SK-N-SH (cell line): Measurements from ENCODE around the gene SEC14L1.
A peak's percentile ranks its signal among the peaks of the same experiment; 100 is the strongest.

ENCODE experiments used
- NFIC ChIP-seq: IDR thresholded peaks from 2 replicates; pipeline ENCODE4 v1.4.0; 2012; ENCODE audit warnings: borderline replicate concordance
- RAD21 ChIP-seq: IDR thresholded peaks from 2 replicates; pipeline ENCODE4 v1.6.1; 2012; ENCODE audit warnings: mild to moderate bottlenecking, low read length
- TF ChIP-seq, protein P1 (sequence below): fragments of 200-600 bp; sonication (generic); IDR thresholded peaks from 2 replicates; pipeline ENCODE4 v1.6.1; 2017; ENCODE audit warnings: antibody characterized with exemption, mild to moderate bottlenecking, moderate library complexity

DNA sequence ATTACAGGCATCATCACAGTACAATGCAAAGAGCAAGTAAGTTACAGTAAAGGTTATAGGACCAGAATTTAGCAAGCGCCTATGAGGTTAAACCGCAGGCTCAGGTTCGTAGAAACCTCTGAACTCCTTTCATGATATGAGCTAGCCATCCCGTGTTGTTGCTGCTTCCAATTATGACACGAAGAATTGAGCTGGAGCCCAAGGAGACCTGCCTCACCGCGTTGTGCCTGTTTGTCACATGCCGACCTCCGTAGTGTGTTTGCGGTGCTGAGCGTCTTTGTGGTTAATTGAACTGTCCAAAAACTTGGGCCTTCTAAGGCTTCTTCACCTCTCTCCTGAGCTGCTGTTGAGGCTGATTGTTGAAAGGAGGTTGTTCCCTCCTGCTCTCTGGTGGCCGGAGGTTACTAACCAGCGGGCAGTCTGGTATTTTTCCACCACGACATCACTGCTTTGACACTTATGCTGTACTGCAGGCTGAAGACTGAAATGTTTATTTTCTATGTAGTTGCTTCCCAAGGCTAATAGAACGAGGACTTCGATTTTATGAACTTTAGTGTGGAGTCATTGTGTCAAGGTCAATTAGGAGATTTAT is 67.5 kb downstream of the SEC14L1 start:
- TF ChIP-seq RAD21 (peak; percentile 33; the same call in 1 of the 2 replicates), NFIC (no peak)
- TF ChIP-seq, protein P1, sequence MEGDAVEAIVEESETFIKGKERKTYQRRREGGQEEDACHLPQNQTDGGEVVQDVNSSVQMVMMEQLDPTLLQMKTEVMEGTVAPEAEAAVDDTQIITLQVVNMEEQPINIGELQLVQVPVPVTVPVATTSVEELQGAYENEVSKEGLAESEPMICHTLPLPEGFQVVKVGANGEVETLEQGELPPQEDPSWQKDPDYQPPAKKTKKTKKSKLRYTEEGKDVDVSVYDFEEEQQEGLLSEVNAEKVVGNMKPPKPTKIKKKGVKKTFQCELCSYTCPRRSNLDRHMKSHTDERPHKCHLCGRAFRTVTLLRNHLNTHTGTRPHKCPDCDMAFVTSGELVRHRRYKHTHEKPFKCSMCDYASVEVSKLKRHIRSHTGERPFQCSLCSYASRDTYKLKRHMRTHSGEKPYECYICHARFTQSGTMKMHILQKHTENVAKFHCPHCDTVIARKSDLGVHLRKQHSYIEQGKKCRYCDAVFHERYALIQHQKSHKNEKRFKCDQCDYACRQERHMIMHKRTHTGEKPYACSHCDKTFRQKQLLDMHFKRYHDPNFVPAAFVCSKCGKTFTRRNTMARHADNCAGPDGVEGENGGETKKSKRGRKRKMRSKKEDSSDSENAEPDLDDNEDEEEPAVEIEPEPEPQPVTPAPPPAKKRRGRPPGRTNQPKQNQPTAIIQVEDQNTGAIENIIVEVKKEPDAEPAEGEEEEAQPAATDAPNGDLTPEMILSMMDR = peak; percentile 54
